Epidermal melanocyte (primary cell): Measurements from ENCODE around the gene FUZ.

ENCODE experiments used
- DNase-seq: peaks from one replicate; pipeline ENCODE4 v3.0.0; 2011; ENCODE audit warnings: low spot score; ENCODE audit not compliant: insufficient read length

The FUZ gene

GRCh38 chr19:49758292-49758691 lies 54.8 kb downstream of the FUZ start:
- no peak for DNase-seq
